ENCODE measurements around the gene EPHB2.
"Not testable (repeated sequence)": the region's sequence is repeated elsewhere in the genome, so short reads cannot be mapped to it uniquely, and the experiment has no call there.

Gene EPHB2

GRCh38 chr1:22710701-22711049 is at the start of gene EPHB2:
Gene EPHB2 (plus strand): TSS chr1:22710839. CDS start chr1:22710983, 144 bp downstream.
- peak within 1 kb of the TSS in 1 of 2 donors; percentile 60 for H3K4me3 ChIP-seq (ENCODE audit: low read length in 2 of 2)
- H3K4me1 ChIP-seq (ENCODE audit: control insufficient read depth, insufficient read depth, low read length): peaks cover 12% of the 10 kb centered on the region
- H3K9ac ChIP-seq (ENCODE audit: low read length in 2 of 2): no peak within 1 kb of the TSS
- no peaks in the 10 kb centered on the region for H3K9me3 ChIP-seq (ENCODE audit: control insufficient read depth in 2 of 2, low read length in 2 of 2)
- no peak within 1 kb of the TSS for H3K27ac ChIP-seq (ENCODE audit: low read length)
- H3K36me3 ChIP-seq (ENCODE audit: control insufficient read depth in 2 of 2, insufficient read depth in 2 of 2, low read length in 2 of 2): no peaks in the 10 kb centered on the region
- peaks cover 18 to 28% of the 10 kb centered on the region in 2 donors for H3K27me3 ChIP-seq (ENCODE audit: control insufficient read depth in 1 of 2, insufficient read depth in 2 of 2, low read length in 2 of 2)

GRCh38 chr1:22661880-22662279 is 48.8 kb upstream of the EPHB2 start:
- H3K27ac ChIP-seq (ENCODE audit: low read length): no peak overlapping the region
- no peaks in the 10 kb centered on the region for H3K4me1 ChIP-seq (ENCODE audit: control insufficient read depth, insufficient read depth, low read length)
- no peak overlapping the region for H3K4me3 ChIP-seq (ENCODE audit: low read length in 2 of 2)
- no peaks in the 10 kb centered on the region for H3K36me3 ChIP-seq (ENCODE audit: control insufficient read depth in 2 of 2, insufficient read depth in 2 of 2, low read length in 2 of 2)
- H3K9me3 ChIP-seq (ENCODE audit: control insufficient read depth in 2 of 2, low read length in 2 of 2): no peaks in the 10 kb centered on the region
- peaks cover 0 to 26% of the 10 kb centered on the region in 2 donors for H3K27me3 ChIP-seq (ENCODE audit: control insufficient read depth in 1 of 2, insufficient read depth in 2 of 2, low read length in 2 of 2)
- no peak overlapping the region for H3K9ac ChIP-seq (ENCODE audit: low read length in 2 of 2)

DNA sequence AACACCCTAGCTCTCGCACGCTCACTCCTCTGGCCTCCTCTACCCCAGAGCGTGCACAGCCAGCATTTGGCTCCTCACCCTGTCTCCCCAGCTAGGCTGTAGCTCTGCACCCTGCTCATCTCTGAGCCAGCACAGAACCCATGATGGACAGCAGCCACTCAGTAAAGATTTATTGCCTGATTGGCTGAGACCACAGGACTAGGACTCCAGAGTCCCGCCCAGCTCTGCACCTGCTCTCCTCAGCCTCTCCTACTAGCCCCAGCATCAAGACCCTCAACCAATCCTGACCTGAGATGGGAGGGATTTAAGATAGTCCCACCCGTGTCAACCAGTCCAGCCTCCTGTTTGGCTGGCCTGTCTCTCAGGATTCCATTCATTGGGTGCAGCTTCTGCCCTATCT is 48.3 kb upstream of the EPHB2 start:
- Histone ChIP-seq H3K4me3 (ENCODE audit: low read length in 2 of 2) (no peak overlapping the region), H3K27me3 (ENCODE audit: control insufficient read depth in 1 of 2, insufficient read depth in 2 of 2, low read length in 2 of 2) (peaks cover 0 to 25% of the 10 kb centered on the region in 2 donors), H3K9me3 (ENCODE audit: control insufficient read depth in 2 of 2, low read length in 2 of 2) (no peaks in the 10 kb centered on the region), H3K4me1 (ENCODE audit: control insufficient read depth, insufficient read depth, low read length) (no peaks in the 10 kb centered on the region), H3K36me3 (ENCODE audit: control insufficient read depth in 2 of 2, insufficient read depth in 2 of 2, low read length in 2 of 2) (no peaks in the 10 kb centered on the region), H3K27ac (ENCODE audit: low read length) (no peak overlapping the region), H3K9ac (ENCODE audit: low read length in 2 of 2) (no peak overlapping the region)

DNA sequence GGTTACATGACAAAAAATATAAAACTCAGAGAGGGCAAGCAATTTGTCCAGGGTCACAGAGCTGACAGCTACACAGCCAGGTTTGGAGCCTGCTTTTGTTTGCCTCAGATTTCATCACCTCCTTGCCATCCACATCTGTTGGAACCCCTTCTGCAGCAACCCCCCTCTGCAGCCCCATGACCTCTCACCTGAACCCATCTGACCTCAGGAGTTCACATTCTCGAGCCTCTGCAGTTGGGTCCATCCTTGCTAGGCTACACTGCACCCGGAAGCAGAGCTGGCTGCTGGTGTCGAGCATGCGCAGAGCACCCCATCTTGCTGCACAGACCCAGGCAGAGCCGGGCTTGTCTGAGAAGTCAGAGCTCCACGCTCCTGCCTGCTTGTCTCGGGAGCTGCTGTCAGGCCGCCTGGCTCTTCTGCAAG is 47.6 kb upstream of the EPHB2 start:
- no peaks in the 10 kb centered on the region for H3K4me1 ChIP-seq (ENCODE audit: control insufficient read depth, insufficient read depth, low read length)
- peaks cover 0 to 25% of the 10 kb centered on the region in 2 donors for H3K27me3 ChIP-seq (ENCODE audit: control insufficient read depth in 1 of 2, insufficient read depth in 2 of 2, low read length in 2 of 2)
- H3K9me3 ChIP-seq (ENCODE audit: control insufficient read depth in 2 of 2, low read length in 2 of 2): no peaks in the 10 kb centered on the region
- no peaks in the 10 kb centered on the region for H3K36me3 ChIP-seq (ENCODE audit: control insufficient read depth in 2 of 2, insufficient read depth in 2 of 2, low read length in 2 of 2)
- H3K4me3 ChIP-seq (ENCODE audit: low read length in 2 of 2): no peak overlapping the region
- H3K9ac ChIP-seq (ENCODE audit: low read length in 2 of 2): no peak overlapping the region
- no peak overlapping the region for H3K27ac ChIP-seq (ENCODE audit: low read length)

DNA sequence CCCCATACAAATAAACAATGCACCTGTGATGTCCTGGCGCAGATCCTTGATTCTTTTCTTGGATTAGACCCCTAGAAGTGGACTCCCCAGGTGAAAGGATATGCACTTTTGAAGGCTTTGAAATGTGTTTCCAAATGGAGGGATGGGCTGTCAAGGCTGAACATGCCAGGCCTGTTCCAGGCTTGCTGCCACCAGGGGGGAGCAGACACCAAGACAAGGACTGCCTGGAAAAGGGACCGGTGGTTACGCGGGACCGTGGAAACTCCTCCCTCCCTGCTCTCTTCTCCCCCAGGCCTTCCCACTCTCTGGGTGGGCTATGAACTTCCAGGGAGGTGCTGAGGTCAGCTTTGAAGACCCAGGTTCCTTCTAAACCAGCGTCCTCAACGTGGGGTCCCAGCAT is 44.9 kb upstream of the EPHB2 start:
- H3K27me3 ChIP-seq (ENCODE audit: control insufficient read depth in 1 of 2, insufficient read depth in 2 of 2, low read length in 2 of 2): peaks cover 9 to 24% of the 10 kb centered on the region in 2 donors
- H3K9ac ChIP-seq (ENCODE audit: low read length in 2 of 2): no peak overlapping the region
- H3K36me3 ChIP-seq (ENCODE audit: control insufficient read depth in 2 of 2, insufficient read depth in 2 of 2, low read length in 2 of 2): no peaks in the 10 kb centered on the region
- H3K4me1 ChIP-seq (ENCODE audit: control insufficient read depth, insufficient read depth, low read length): no peaks in the 10 kb centered on the region
- H3K9me3 ChIP-seq (ENCODE audit: control insufficient read depth in 2 of 2, low read length in 2 of 2): no peaks in the 10 kb centered on the region
- no peak overlapping the region for H3K27ac ChIP-seq (ENCODE audit: low read length)
- no peak overlapping the region for H3K4me3 ChIP-seq (ENCODE audit: low read length in 2 of 2)

DNA sequence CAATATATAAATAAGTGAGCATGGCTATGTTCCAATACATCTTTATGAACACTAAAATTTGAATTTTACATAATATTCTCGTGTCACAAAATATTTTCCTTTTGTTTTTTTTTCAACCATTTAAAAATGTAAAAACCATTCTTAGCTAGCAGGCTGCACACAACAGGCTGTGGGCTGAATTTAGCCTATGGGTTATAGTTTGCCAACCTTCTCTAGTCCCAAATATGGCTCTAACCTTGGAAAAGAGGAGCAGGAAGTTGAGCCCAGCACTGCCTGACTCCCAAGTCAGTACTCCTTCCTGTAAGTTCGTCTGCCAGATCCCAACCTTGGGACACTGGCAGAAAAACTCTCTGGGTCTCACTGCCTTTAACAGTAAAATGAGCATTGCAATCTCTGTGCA is 44.2 kb upstream of the EPHB2 start:
- Histone ChIP-seq H3K4me3 (ENCODE audit: low read length in 2 of 2) (no peak overlapping the region), H3K4me1 (ENCODE audit: control insufficient read depth, insufficient read depth, low read length) (no peaks in the 10 kb centered on the region), H3K27me3 (ENCODE audit: control insufficient read depth in 1 of 2, insufficient read depth in 2 of 2, low read length in 2 of 2) (peaks cover 15 to 22% of the 10 kb centered on the region in 2 donors), H3K27ac (ENCODE audit: low read length) (no peak overlapping the region), H3K36me3 (ENCODE audit: control insufficient read depth in 2 of 2, insufficient read depth in 2 of 2, low read length in 2 of 2) (no peaks in the 10 kb centered on the region), H3K9me3 (ENCODE audit: control insufficient read depth in 2 of 2, low read length in 2 of 2) (no peaks in the 10 kb centered on the region), H3K9ac (ENCODE audit: low read length in 2 of 2) (no peak overlapping the region)

GRCh38 chr1:22668840-22669239 is 41.8 kb upstream of the EPHB2 start:
- peaks cover 27 to 33% of the 10 kb centered on the region in 2 donors for H3K27me3 ChIP-seq (ENCODE audit: control insufficient read depth in 1 of 2, insufficient read depth in 2 of 2, low read length in 2 of 2)
- H3K4me3 ChIP-seq (ENCODE audit: low read length in 2 of 2); H3K9me3 ChIP-seq (ENCODE audit: control insufficient read depth in 2 of 2, low read length in 2 of 2); H3K9ac ChIP-seq (ENCODE audit: low read length in 2 of 2); H3K4me1 ChIP-seq (ENCODE audit: control insufficient read depth, insufficient read depth, low read length); H3K27ac ChIP-seq (ENCODE audit: low read length); H3K36me3 ChIP-seq (ENCODE audit: control insufficient read depth in 2 of 2, insufficient read depth in 2 of 2, low read length in 2 of 2): not testable (repeated sequence)

GRCh38 chr1:22670352-22670975 is 40.2 kb upstream of the EPHB2 start:
- Histone ChIP-seq H3K9ac (ENCODE audit: low read length in 2 of 2) (no peak overlapping the region), H3K27me3 (ENCODE audit: control insufficient read depth in 1 of 2, insufficient read depth in 2 of 2, low read length in 2 of 2) (peaks cover 32 to 39% of the 10 kb centered on the region in 2 donors), H3K27ac (ENCODE audit: low read length) (no peak overlapping the region), H3K36me3 (ENCODE audit: control insufficient read depth in 2 of 2, insufficient read depth in 2 of 2, low read length in 2 of 2) (no peaks in the 10 kb centered on the region), H3K4me3 (ENCODE audit: low read length in 2 of 2) (no peak overlapping the region), H3K9me3 (ENCODE audit: control insufficient read depth in 2 of 2, low read length in 2 of 2) (no peaks in the 10 kb centered on the region), H3K4me1 (ENCODE audit: control insufficient read depth, insufficient read depth, low read length) (no peaks in the 10 kb centered on the region)

DNA sequence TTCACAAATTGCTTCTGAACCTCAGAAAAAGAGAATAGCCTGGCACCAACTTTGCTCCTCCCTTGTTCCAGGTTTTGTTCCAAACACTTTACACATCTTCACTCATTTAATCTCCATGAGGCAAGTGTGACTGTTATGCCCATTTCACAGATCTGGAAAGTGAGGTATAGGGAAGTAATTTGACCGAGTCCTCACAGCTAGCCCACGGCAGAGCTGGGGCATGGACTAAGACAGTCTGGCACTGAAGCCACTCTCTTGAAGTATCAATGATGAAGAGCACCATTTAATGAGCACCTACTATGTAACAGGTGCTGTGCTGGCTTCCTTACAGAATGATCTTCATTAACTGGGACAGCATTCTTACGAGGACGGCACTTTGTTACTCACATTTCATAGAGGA is 38.6 kb upstream of the EPHB2 start:
- H3K27me3 ChIP-seq (ENCODE audit: control insufficient read depth in 1 of 2, insufficient read depth in 2 of 2, low read length in 2 of 2): peaks cover 33 to 42% of the 10 kb centered on the region in 2 donors
- no peaks in the 10 kb centered on the region for H3K36me3 ChIP-seq (ENCODE audit: control insufficient read depth in 2 of 2, insufficient read depth in 2 of 2, low read length in 2 of 2)
- no peaks in the 10 kb centered on the region for H3K4me1 ChIP-seq (ENCODE audit: control insufficient read depth, insufficient read depth, low read length)
- no peak overlapping the region for H3K4me3 ChIP-seq (ENCODE audit: low read length in 2 of 2)
- no peak overlapping the region for H3K9ac ChIP-seq (ENCODE audit: low read length in 2 of 2)
- H3K9me3 ChIP-seq (ENCODE audit: control insufficient read depth in 2 of 2, low read length in 2 of 2): no peaks in the 10 kb centered on the region
- H3K27ac ChIP-seq (ENCODE audit: low read length): no peak overlapping the region

DNA sequence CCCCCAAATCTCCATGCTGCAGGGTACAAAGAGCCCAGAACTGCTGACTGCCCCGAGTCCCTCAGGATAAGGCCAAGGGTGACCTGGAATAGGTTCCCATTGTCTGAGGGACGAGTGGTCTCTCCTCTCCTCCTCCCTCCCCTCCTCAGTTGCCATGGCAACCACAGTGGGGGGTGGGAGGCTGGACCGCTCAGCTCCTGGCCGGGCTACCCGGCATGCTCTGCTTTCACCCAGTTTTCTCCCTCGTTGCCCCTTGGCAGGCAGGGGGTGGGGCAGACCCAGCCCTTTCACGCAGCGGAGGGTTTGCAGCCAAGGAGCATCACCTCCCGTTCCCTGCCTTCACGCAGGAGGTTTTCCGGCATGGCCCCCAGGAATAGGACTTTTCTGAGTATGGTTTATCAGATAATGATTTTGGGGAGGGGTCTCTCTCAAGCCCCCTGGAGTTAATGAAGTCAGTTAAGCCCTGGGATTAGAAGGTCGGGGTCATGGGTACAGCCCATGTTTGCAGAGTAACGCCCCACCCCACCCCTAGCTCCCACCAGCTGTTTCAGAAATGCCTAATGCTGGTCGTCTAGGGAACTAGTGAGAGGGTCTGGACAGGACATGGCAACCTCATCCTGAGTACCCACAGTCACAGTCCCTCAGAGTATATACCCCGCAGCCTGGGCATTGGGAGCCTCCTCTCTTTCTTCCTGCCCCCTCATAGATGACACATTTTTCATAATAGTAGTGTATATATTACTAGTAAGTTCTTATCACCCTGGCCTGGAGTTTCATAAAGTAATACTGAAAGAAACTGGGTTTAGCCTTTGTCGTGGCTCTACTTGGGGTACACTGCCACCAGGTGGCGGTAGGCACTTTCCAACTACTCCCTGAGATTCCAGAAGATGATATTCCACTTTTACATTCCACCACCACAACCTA is 36.9 kb upstream of the EPHB2 start:
- no peak overlapping the region for H3K27ac ChIP-seq (ENCODE audit: low read length)
- no peak overlapping the region for H3K9ac ChIP-seq (ENCODE audit: low read length in 2 of 2)
- no peaks in the 10 kb centered on the region for H3K4me1 ChIP-seq (ENCODE audit: control insufficient read depth, insufficient read depth, low read length)
- H3K4me3 ChIP-seq (ENCODE audit: low read length in 2 of 2): no peak overlapping the region
- H3K36me3 ChIP-seq (ENCODE audit: control insufficient read depth in 2 of 2, insufficient read depth in 2 of 2, low read length in 2 of 2): no peaks in the 10 kb centered on the region
- H3K27me3 ChIP-seq (ENCODE audit: control insufficient read depth in 1 of 2, insufficient read depth in 2 of 2, low read length in 2 of 2): peaks cover 38 to 47% of the 10 kb centered on the region in 2 donors
- H3K9me3 ChIP-seq (ENCODE audit: control insufficient read depth in 2 of 2, low read length in 2 of 2): no peaks in the 10 kb centered on the region

DNA sequence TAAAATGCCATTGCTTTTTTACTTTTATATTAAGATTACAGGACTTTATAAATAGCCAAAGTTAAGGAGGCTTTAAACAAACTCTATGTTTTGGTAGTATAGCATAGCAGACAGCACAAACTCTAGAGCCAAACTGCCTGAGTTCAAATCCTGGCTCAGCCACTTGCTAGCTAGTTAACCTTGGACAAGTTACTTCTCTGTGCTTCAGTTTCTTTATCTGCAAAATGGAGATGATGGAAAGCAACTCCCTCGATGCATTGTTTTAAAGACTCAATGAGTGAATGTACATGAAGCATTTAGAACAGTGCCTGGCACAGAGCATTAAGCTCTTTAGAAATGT is 36.3 kb upstream of the EPHB2 start:
- Histone ChIP-seq H3K4me1 (ENCODE audit: control insufficient read depth, insufficient read depth, low read length) (no peaks in the 10 kb centered on the region), H3K9ac (ENCODE audit: low read length in 2 of 2) (no peak overlapping the region), H3K9me3 (ENCODE audit: control insufficient read depth in 2 of 2, low read length in 2 of 2) (no peaks in the 10 kb centered on the region), H3K27me3 (ENCODE audit: control insufficient read depth in 1 of 2, insufficient read depth in 2 of 2, low read length in 2 of 2) (peaks cover 38 to 47% of the 10 kb centered on the region in 2 donors), H3K36me3 (ENCODE audit: control insufficient read depth in 2 of 2, insufficient read depth in 2 of 2, low read length in 2 of 2) (no peaks in the 10 kb centered on the region), H3K27ac (ENCODE audit: low read length) (no peak overlapping the region), H3K4me3 (ENCODE audit: low read length in 2 of 2) (no peak overlapping the region)
